ENCODE results near the gene PCDHA2. TPM values are rescaled to one million over a fixed set of nuclear protein-coding genes. Genes with fewer than 3 reads are reported as not detected.
A peak's percentile ranks its signal among the peaks of the same experiment; 100 is the strongest.
"Not testable (repeated sequence)": the region's sequence is repeated elsewhere in the genome, so short reads cannot be mapped to it uniquely, and the experiment has no call there.

The PCDHA2 gene
- total RNA-seq, 1 donor from 2014 or later: 1.2 TPM

- DNase-seq (ENCODE audit: low read depth, low spot score): no peak
- Mint-ChIP-seq H3K27ac (ENCODE audit: unreplicated experiment) (no peak within 1 kb of the TSS), H3K4me1 (no peaks in the 10 kb centered on the region), H3K36me3 (ENCODE audit: low read depth) (peaks cover 22% of the 10 kb centered on the region), H3K9me3 (peaks cover 21% of the 10 kb centered on the region), H3K27me3 (ENCODE audit: low read depth) (no peaks in the 10 kb centered on the region), H3K4me3 (no peak within 1 kb of the TSS)
- peak; percentile 31 for TF ChIP-seq CTCF (conservative IDR thresholded peaks at IDR 0.05)
These were observed 8.6 kb upstream of the PCDHA2 start, which contains the start of gene PCDHA1 for GRCh38 chr5:140785905-140786686. Gene PCDHA1 (plus strand): TSS chr5:140786140.

- not testable (repeated sequence) for H3K27me3 Mint-ChIP-seq (ENCODE audit: low read depth); H3K4me1 Mint-ChIP-seq; H3K4me3 Mint-ChIP-seq; H3K27ac Mint-ChIP-seq (ENCODE audit: unreplicated experiment); DNase-seq (ENCODE audit: low read depth, low spot score)
- H3K9me3 Mint-ChIP-seq: peaks cover 20% of the 10 kb centered on the region
- H3K36me3 Mint-ChIP-seq (ENCODE audit: low read depth): peaks cover 17% of the 10 kb centered on the region
These were observed 7.2 kb upstream of the PCDHA2 start for GRCh38 chr5:140787422-140787821.

GRCh38 chr5:140787849-140788504, 6.7 kb upstream of the PCDHA2 start:
- DNase-seq (ENCODE audit: low read depth, low spot score); H3K27me3 Mint-ChIP-seq (ENCODE audit: low read depth); H3K4me1 Mint-ChIP-seq; H3K4me3 Mint-ChIP-seq; H3K27ac Mint-ChIP-seq (ENCODE audit: unreplicated experiment): not testable (repeated sequence)
- H3K36me3 Mint-ChIP-seq (ENCODE audit: low read depth): peaks cover 20% of the 10 kb centered on the region
- H3K9me3 Mint-ChIP-seq: peaks cover 22% of the 10 kb centered on the region

- peaks cover 34% of the 10 kb centered on the region for H3K36me3 Mint-ChIP-seq (ENCODE audit: low read depth)
- H3K4me3 Mint-ChIP-seq: no peak overlapping the region
- peaks cover 13% of the 10 kb centered on the region for H3K9me3 Mint-ChIP-seq
- H3K4me1 Mint-ChIP-seq: no peaks in the 10 kb centered on the region
- DNase-seq (ENCODE audit: low read depth, low spot score): no peak
- TF ChIP-seq CTCF (conservative IDR thresholded peaks at IDR 0.05): no peak
- no peaks in the 10 kb centered on the region for H3K27me3 Mint-ChIP-seq (ENCODE audit: low read depth)
- no peak overlapping the region for H3K27ac Mint-ChIP-seq (ENCODE audit: unreplicated experiment)
These were observed 3.6 kb upstream of the PCDHA2 start for GRCh38 chr5:140791089-140791488.

GRCh38 chr5:140795259-140795641, 598 bp downstream of the PCDHA2 start:
- no peak overlapping the region for H3K27ac Mint-ChIP-seq (ENCODE audit: unreplicated experiment)
- H3K36me3 Mint-ChIP-seq (ENCODE audit: low read depth): peaks cover 35% of the 10 kb centered on the region
- peaks cover 13% of the 10 kb centered on the region for H3K9me3 Mint-ChIP-seq
- DNase-seq (ENCODE audit: low read depth, low spot score): no peak
- peak overlapping the region; percentile 79 for H3K4me3 Mint-ChIP-seq
- peak; percentile 39 for TF ChIP-seq CTCF (conservative IDR thresholded peaks at IDR 0.05)
- no peaks in the 10 kb centered on the region for H3K27me3 Mint-ChIP-seq (ENCODE audit: low read depth)
- no peaks in the 10 kb centered on the region for H3K4me1 Mint-ChIP-seq

- Mint-ChIP-seq H3K9me3 (peaks cover 13% of the 10 kb centered on the region), H3K36me3 (ENCODE audit: low read depth) (peaks cover 40% of the 10 kb centered on the region)
- H3K27me3 Mint-ChIP-seq (ENCODE audit: low read depth); H3K27ac Mint-ChIP-seq (ENCODE audit: unreplicated experiment); H3K4me3 Mint-ChIP-seq; DNase-seq (ENCODE audit: low read depth, low spot score); H3K4me1 Mint-ChIP-seq: not testable (repeated sequence)
These were observed 1.5 kb downstream of the PCDHA2 start for GRCh38 chr5:140796072-140796717.
